Natural killer cell (primary cell): ENCODE data around the gene CREBBP. TPM values are rescaled to one million over a fixed set of nuclear protein-coding genes. Genes with fewer than 3 reads are reported as not detected.

ENCODE experiments used
- ATAC-seq, 3 donors: fragments of 150-1000 bp in 2 of 3; fragments of 200-7000 bp in 1 of 3; cut with Tn5 transposase; 1 replicate in 1 of 3; 2 replicates in 2 of 3; pipeline ENCODE4 v1.10.0; 2021; ENCODE audit warnings: mild to moderate bottlenecking in 2 of 3, moderate library complexity in 2 of 3
- DNase-seq, 2 donors: peaks; one replicate each; pipeline versions ENCODE4 v3.0.0 to v3.0.0-alpha.2; 2013 to 2021; ENCODE audit warnings: mixed read lengths in 1 of 2
- H3K27ac ChIP-seq: one replicate; pipeline ENCODE4 v1.5.1; 2013; ENCODE audit warnings: mild to moderate bottlenecking, low read length
- H3K27me3 ChIP-seq: one replicate; pipeline ENCODE4 v1.6.1; 2013; ENCODE audit warnings: low read length; ENCODE audit not compliant: control insufficient read depth, insufficient read depth
- H3K36me3 ChIP-seq: one replicate; pipeline ENCODE4 v1.6.1; 2013; ENCODE audit warnings: low read length; ENCODE audit not compliant: control insufficient read depth, insufficient read depth
- H3K4me1 ChIP-seq: one replicate; pipeline ENCODE4 v1.6.1; 2013; ENCODE audit warnings: low read length; ENCODE audit not compliant: control insufficient read depth, insufficient read depth
- H3K4me3 ChIP-seq: one replicate; pipeline ENCODE4 v1.5.1; 2013; ENCODE audit warnings: low read length
- H3K9me3 ChIP-seq: one replicate; pipeline ENCODE4 v1.6.1; 2013; ENCODE audit warnings: low read length; ENCODE audit not compliant: control insufficient read depth, insufficient read depth
- H3K27ac Mint-ChIP-seq, 2 donors: one replicate each; pipeline ENCODE4 v1.8.0; 2022; ENCODE audit warnings: mild to moderate bottlenecking in 2 of 2, mixed read lengths in 2 of 2, moderate library complexity in 1 of 2
- H3K27me3 Mint-ChIP-seq, 2 donors: one replicate each; pipeline ENCODE4 v1.8.0; 2022; ENCODE audit warnings: low read depth in 2 of 2, mixed read lengths in 2 of 2
- H3K36me3 Mint-ChIP-seq: one replicate; pipeline ENCODE4 v1.8.0; 2022; ENCODE audit warnings: mixed read lengths
- H3K4me1 Mint-ChIP-seq, 2 donors: one replicate each; pipeline ENCODE4 v1.8.0; 2022; ENCODE audit warnings: mixed read lengths in 2 of 2
- H3K4me3 Mint-ChIP-seq: one replicate; pipeline ENCODE4 v1.8.0; 2022; ENCODE audit warnings: mild to moderate bottlenecking, moderate library complexity, mixed read lengths
- H3K9me3 Mint-ChIP-seq, 2 donors: one replicate each; pipeline ENCODE4 v1.8.0; 2022; ENCODE audit warnings: mixed read lengths in 2 of 2
- CTCF ChIP-seq: fragments of 200-600 bp; IDR thresholded peaks from one replicate; pipeline ENCODE4 v1.8.0; 2022; ENCODE audit warnings: antibody characterized with exemption
- WGBS: methylation state at CpG from one replicate; pipeline ENCODE4 v1.1.7; 2013; ENCODE audit warnings: missing lambda C conversion rate; ENCODE audit not compliant: insufficient coverage; 5-methylcytosine and 5-hydroxymethylcytosine counted together
- intact Hi-C: fragments of 100-400 bp; cut with micrococcal nuclease; formaldehyde crosslinking; loops from one replicate; pipeline ENCODE4 v1.14.2; 2022
- total RNA-seq, 4 donors: library from RNA; stranded (reverse); fragments of 120-200 nt in 1 of 4; gene quantifications; one replicate each; pipeline versions ENCODE4 v1.2.3 to v1.2.4, GENCODE V29; 2013 to 2022

Gene CREBBP
- total RNA-seq, 3 donors from 2014 or later (not counting 1 experiment from before 2014, with no cell fraction given), result 197 to 234 (median 224) TPM

DNA sequence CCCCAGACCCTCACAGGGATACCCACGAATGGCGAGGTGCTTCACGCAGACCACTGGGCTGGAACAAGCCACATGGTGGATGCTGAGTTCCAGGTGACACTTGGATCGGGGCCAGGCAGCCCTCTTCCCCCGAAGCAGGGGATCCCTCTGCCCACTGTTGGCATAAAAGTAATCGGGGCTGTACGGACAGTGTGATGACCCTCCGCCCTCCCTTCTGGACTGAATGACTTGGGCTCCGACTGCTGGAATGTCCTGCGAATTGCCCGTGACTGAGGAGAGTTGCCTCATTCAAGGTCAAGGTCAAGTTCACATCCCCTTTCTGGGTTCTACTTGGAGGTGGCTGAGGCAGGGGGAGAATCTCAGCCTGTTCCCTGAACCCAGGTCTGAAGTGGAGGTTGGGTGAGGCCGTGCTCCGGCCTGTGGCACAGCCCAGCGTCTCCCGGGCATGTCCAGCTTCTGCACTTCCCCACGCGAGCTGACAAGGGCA lies 28.5 kb upstream of the CREBBP start:
- Histone ChIP-seq H3K4me1 (no peaks in the 10 kb centered on the region), H3K27ac (no peak overlapping the region), H3K27me3 (no peaks in the 10 kb centered on the region), H3K9me3 (no peaks in the 10 kb centered on the region), H3K4me3 (no peak overlapping the region), H3K36me3 (no peaks in the 10 kb centered on the region)
- TF ChIP-seq CTCF, result no peak
- DNase-seq (no peak), ATAC-seq (no peak)
- Mint-ChIP-seq H3K9me3 (no peaks in the 10 kb centered on the region), H3K27ac (no peak overlapping the region), H3K36me3 (no peaks in the 10 kb centered on the region), H3K4me3 (no peak overlapping the region), H3K27me3 (peaks cover 3 to 8% of the 10 kb centered on the region in 2 donors), H3K4me1 (no peaks in the 10 kb centered on the region)
- WGBS, result 90% methylated on average over 17 of the region's 17 CpGs
- intact Hi-C loops, result no loop called here

- no peaks in the 10 kb centered on the region for H3K9me3 ChIP-seq
- H3K36me3 ChIP-seq, result no peaks in the 10 kb centered on the region
- Mint-ChIP-seq H3K27me3 (peaks cover 3 to 7% of the 10 kb centered on the region in 2 donors), H3K4me3 (no peak overlapping the region), H3K4me1 (no peaks in the 10 kb centered on the region), H3K27ac (no peak overlapping the region), H3K9me3 (no peaks in the 10 kb centered on the region), H3K36me3 (no peaks in the 10 kb centered on the region)
- no peaks in the 10 kb centered on the region for H3K4me1 ChIP-seq
- H3K27ac ChIP-seq, result no peak overlapping the region
- intact Hi-C loops, result no loop called here
- no peak for TF ChIP-seq CTCF
- H3K4me3 ChIP-seq, result no peak overlapping the region
- no peak for ATAC-seq
- no peak for DNase-seq
- WGBS, result 89% methylated on average over 4 of the region's 4 CpGs
- no peaks in the 10 kb centered on the region for H3K27me3 ChIP-seq
These were observed 27.1 kb upstream of the CREBBP start for GRCh38 chr16:3907586-3907985.

DNA sequence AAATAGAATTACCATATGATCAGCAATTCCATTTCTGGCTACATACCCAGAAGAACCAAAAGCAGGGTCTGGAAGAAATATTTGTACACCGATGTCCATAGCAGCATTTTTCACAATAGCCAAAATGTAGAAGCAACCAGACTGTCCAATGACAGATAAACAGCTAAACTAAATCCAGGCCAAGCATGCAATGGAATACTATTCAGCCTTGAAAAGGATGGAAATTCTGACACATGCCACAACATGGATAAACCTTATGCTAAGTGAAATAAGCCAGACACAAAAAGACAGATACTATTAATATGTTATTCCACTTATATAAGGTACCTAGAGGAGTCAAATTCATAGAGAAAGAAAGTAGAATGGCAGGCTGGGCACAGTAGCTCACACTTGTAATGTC lies 25.9 kb upstream of the CREBBP start:
- H3K36me3 ChIP-seq, result no peaks in the 10 kb centered on the region
- Mint-ChIP-seq H3K4me1 (no peaks in the 10 kb centered on the region), H3K4me3 (no peak overlapping the region), H3K27me3 (peaks cover 0 to 3% of the 10 kb centered on the region in 2 donors), H3K9me3 (no peaks in the 10 kb centered on the region), H3K27ac (no peak overlapping the region), H3K36me3 (no peaks in the 10 kb centered on the region)
- no peaks in the 10 kb centered on the region for H3K27me3 ChIP-seq
- H3K4me1 ChIP-seq, result no peaks in the 10 kb centered on the region
- no peak for TF ChIP-seq CTCF
- H3K9me3 ChIP-seq, result no peaks in the 10 kb centered on the region
- DNase-seq (no peak), ATAC-seq (no peak)
- intact Hi-C loops, result no loop called here
- H3K27ac ChIP-seq, result no peak overlapping the region
- no peak overlapping the region for H3K4me3 ChIP-seq
- 100% methylated on average over 1 of the region's 1 CpG for WGBS

- DNase-seq, result no peak
- intact Hi-C loops, result no loop called here
- H3K4me3 Mint-ChIP-seq, result no peak overlapping the region
- H3K27me3 Mint-ChIP-seq, result peaks cover 8% of the 10 kb centered on the region in 2 donors
- Histone ChIP-seq H3K4me3 (no peak overlapping the region), H3K36me3 (no peaks in the 10 kb centered on the region), H3K27ac (no peak overlapping the region), H3K4me1 (no peaks in the 10 kb centered on the region), H3K27me3 (no peaks in the 10 kb centered on the region), H3K9me3 (no peaks in the 10 kb centered on the region)
- no peak for TF ChIP-seq CTCF
- peaks cover 5 to 8% of the 10 kb centered on the region in 2 donors for H3K4me1 Mint-ChIP-seq
- no peak for ATAC-seq
- H3K27ac Mint-ChIP-seq, result no peak overlapping the region
- WGBS, result 92% methylated on average over 3 of the region's 3 CpGs
- no peaks in the 10 kb centered on the region for H3K9me3 Mint-ChIP-seq
- no peaks in the 10 kb centered on the region for H3K36me3 Mint-ChIP-seq
These were observed 24.4 kb upstream of the CREBBP start for GRCh38 chr16:3904875-3905274.
